ENCODE data around the gene COPG1. TPM values are rescaled to one million over a fixed set of nuclear protein-coding genes. Genes with fewer than 3 reads are reported as not detected.

COPG1 gene
- polyA plus RNA-seq, 3 donors: 59.9 to 94.5 (median 60.2) TPM

- Mint-ChIP-seq H3K4me3 (peak overlapping the region in 1 of 2 donors; percentile 48), H3K27me3 (ENCODE audit: low read depth in 3 of 3) (peaks cover 0 to 4% (median 3%) of the 10 kb centered on the region in 3 donors), H3K36me3 (peaks cover 7 to 10% of the 10 kb centered on the region in 2 donors), H3K27ac (peak overlapping the region; percentile 98 to 100 (median 99)), H3K4me1 (peaks cover 83% of the 10 kb centered on the region), H3K9me3 (peaks cover 0 to 4% (median 0%) of the 10 kb centered on the region in 7 donors)
- Histone ChIP-seq H3K4me3 (replicated peaks in 1 of 3; ENCODE audit: low read depth in 2 of 3, low read length in 3 of 3) (peak overlapping the region in 1 of 3 experiments; percentile 44), H2AFZ (ENCODE audit: insufficient read depth, low read depth, low read length, poor library complexity, severe bottlenecking) (peak overlapping the region; percentile 20), H4K20me1 (ENCODE audit: insufficient read depth, low read length) (no peaks in the 10 kb centered on the region), H3K27me3 (ENCODE audit: control insufficient read depth in 2 of 2, insufficient read depth in 2 of 2, low read length in 2 of 2) (no peaks in the 10 kb centered on the region), H3K36me3 (replicated peaks in 1 of 2; ENCODE audit: control insufficient read depth in 1 of 2, insufficient read depth in 2 of 2, low read length in 2 of 2) (no peaks in the 10 kb centered on the region), H3K27ac (ENCODE audit: low read depth in 1 of 2, low read length in 2 of 2) (peak overlapping the region; percentile 97 to 100), H3K9me3 (replicated peaks in 1 of 2; ENCODE audit: control insufficient read depth in 1 of 2, insufficient read depth in 1 of 2, low read length in 2 of 2) (no peaks in the 10 kb centered on the region), H3K4me1 (ENCODE audit: control insufficient read depth in 1 of 2, insufficient read depth in 2 of 2, low read length in 2 of 2) (peaks cover 95% of the 10 kb centered on the region in 2 donors), H3K4me2 (replicated peaks; ENCODE audit: extremely low read depth, low read length, poor library complexity, severe bottlenecking) (peak overlapping the region; percentile 47), H3K9ac (ENCODE audit: insufficient read depth, low read length, poor library complexity, severe bottlenecking) (peak overlapping the region; percentile 91), H3K79me2 (ENCODE audit: insufficient read depth, low read length) (peaks cover 21% of the 10 kb centered on the region)
- 40% methylated on average over 6 of the region's 11 CpGs for WGBS (ENCODE audit: insufficient coverage)
- intact Hi-C loops (cut with micrococcal nuclease): no loop called here
- DNase-seq: peak in 2 of 3 donors; percentile 50 to 68
- TF ChIP-seq CTCF (IDR thresholded peaks at IDR 0.05): no peak
These were observed 20.4 kb upstream of the COPG1 start for GRCh38 chr3:129228891-129229585.

- peaks cover 0 to 4% (median 0%) of the 10 kb centered on the region in 7 donors for H3K9me3 Mint-ChIP-seq
- intact Hi-C loops (cut with micrococcal nuclease): no loop called here
- Histone ChIP-seq H3K9ac (ENCODE audit: insufficient read depth, low read length, poor library complexity, severe bottlenecking) (peak overlapping the region; percentile 91), H3K9me3 (replicated peaks in 1 of 2; ENCODE audit: control insufficient read depth in 1 of 2, insufficient read depth in 1 of 2, low read length in 2 of 2) (no peaks in the 10 kb centered on the region), H3K27ac (ENCODE audit: low read depth in 1 of 2, low read length in 2 of 2) (peak overlapping the region; percentile 97 to 100), H4K20me1 (ENCODE audit: insufficient read depth, low read length) (no peaks in the 10 kb centered on the region), H2AFZ (ENCODE audit: insufficient read depth, low read depth, low read length, poor library complexity, severe bottlenecking) (no peak overlapping the region), H3K79me2 (ENCODE audit: insufficient read depth, low read length) (peaks cover 24% of the 10 kb centered on the region), H3K36me3 (replicated peaks in 1 of 2; ENCODE audit: control insufficient read depth in 1 of 2, insufficient read depth in 2 of 2, low read length in 2 of 2) (no peaks in the 10 kb centered on the region), H3K4me2 (replicated peaks; ENCODE audit: extremely low read depth, low read length, poor library complexity, severe bottlenecking) (peak overlapping the region; percentile 47), H3K4me3 (replicated peaks in 1 of 3; ENCODE audit: low read depth in 2 of 3, low read length in 3 of 3) (peak overlapping the region; percentile 4 to 29 (median 18)), H3K4me1 (ENCODE audit: control insufficient read depth in 1 of 2, insufficient read depth in 2 of 2, low read length in 2 of 2) (peaks cover 95 to 96% of the 10 kb centered on the region in 2 donors), H3K27me3 (ENCODE audit: control insufficient read depth in 2 of 2, insufficient read depth in 2 of 2, low read length in 2 of 2) (no peaks in the 10 kb centered on the region)
- peaks cover 85% of the 10 kb centered on the region for H3K4me1 Mint-ChIP-seq
- TF ChIP-seq CTCF (IDR thresholded peaks at IDR 0.05): no peak
- peak; percentile 93 to 97 (median 95) for DNase-seq
- peaks cover 0 to 4% (median 3%) of the 10 kb centered on the region in 3 donors for H3K27me3 Mint-ChIP-seq (ENCODE audit: low read depth in 3 of 3)
- no CpG with 5 or more reads among the region's 7 CpGs for WGBS (ENCODE audit: insufficient coverage)
- H3K4me3 Mint-ChIP-seq: peak overlapping the region; percentile 57 to 67
- H3K27ac Mint-ChIP-seq: peak overlapping the region; percentile 98 to 100 (median 99)
- peaks cover 13 to 14% of the 10 kb centered on the region in 2 donors for H3K36me3 Mint-ChIP-seq
These were observed 18.9 kb upstream of the COPG1 start for GRCh38 chr3:129230311-129231019.
